AG10803 (cell line): ENCODE data around the gene CRB3.
A peak's percentile ranks its signal among the peaks of the same experiment; 100 is the strongest.

Experiments used
- DNase-seq: peaks from one replicate; pipeline ENCODE4 v3.0.0; 2010; ENCODE audit warnings: low read depth
- H3K4me3 ChIP-seq: 2 replicates; pipeline ENCODE4 v1.5.1; 2011; ENCODE audit warnings: mild to moderate bottlenecking, low read length, control low read depth
- CTCF ChIP-seq: conservative IDR thresholded peaks from 2 replicates; pipeline ENCODE4 v1.5.1; 2011; ENCODE audit warnings: mild to moderate bottlenecking, low read length, control low read depth, inconsistent platforms

CRB3 gene

GRCh38 chr19:6464070-6464873 lies at the start of gene CRB3:
TSS of gene CRB3 (plus strand) at chr19:6464271. CDS start at chr19:6464702, 431 bp downstream.
- no peak for TF ChIP-seq CTCF
- H3K4me3 ChIP-seq, result no peak within 1 kb of the TSS
- no peak for DNase-seq

GRCh38 chr19:6414793-6415590 lies 49.1 kb upstream of the CRB3 start:
- no peak overlapping the region for H3K4me3 ChIP-seq
- DNase-seq, result no peak
- TF ChIP-seq CTCF, result no peak

- no peak for TF ChIP-seq CTCF
- no peak for DNase-seq
- no peak overlapping the region for H3K4me3 ChIP-seq
Observed at GRCh38 chr19:6415591-6416190, 48.4 kb upstream of the CRB3 start.

- no peak for TF ChIP-seq CTCF
- no peak overlapping the region for H3K4me3 ChIP-seq
- DNase-seq, result no peak
Observed at GRCh38 chr19:6416658-6417405, 47.2 kb upstream of the CRB3 start.

- TF ChIP-seq CTCF, result peak; percentile 38
- peak; percentile 13 for DNase-seq
- no peak overlapping the region for H3K4me3 ChIP-seq
Observed at GRCh38 chr19:6417713-6418561, 46.1 kb upstream of the CRB3 start.

GRCh38 chr19:6418562-6418932 lies 45.5 kb upstream of the CRB3 start:
- H3K4me3 ChIP-seq, result no peak overlapping the region
- DNase-seq, result no peak
- TF ChIP-seq CTCF, result no peak
